HG03571 (cell line): ENCODE measurements around the gene GGT1.
"Not testable (repeated sequence)": the region's sequence is repeated elsewhere in the genome, so short reads cannot be mapped to it uniquely, and the experiment has no call there.

Source experiments
- ATAC-seq: cut with Tn5 transposase; IDR thresholded peaks from one replicate; pipeline ENCODE4 v1.9.1; 2021; ENCODE audit not compliant: unreplicated experiment

Gene GGT1

GRCh38 chr22:24583221-24584165 is 19.5 kb upstream of the GGT1 start:
- ATAC-seq: no peak

- ATAC-seq: no peak
Observed at GRCh38 chr22:24584166-24584790, 18.7 kb upstream of the GGT1 start.

- ATAC-seq: no peak
Observed at GRCh38 chr22:24584871-24585411, 18.1 kb upstream of the GGT1 start.

- ATAC-seq: no peak
Observed at GRCh38 chr22:24585461-24585860, 17.5 kb upstream of the GGT1 start.

- no peak for ATAC-seq
Observed at GRCh38 chr22:24585927-24586546, 17.0 kb upstream of the GGT1 start.

- no peak for ATAC-seq
Observed at GRCh38 chr22:24587251-24587650, 15.7 kb upstream of the GGT1 start.

GRCh38 chr22:24587948-24588347 is 15.0 kb upstream of the GGT1 start:
- no peak for ATAC-seq

GRCh38 chr22:24588381-24588756 is 14.6 kb upstream of the GGT1 start:
- ATAC-seq: no peak

GRCh38 chr22:24588757-24589481 is 14.1 kb upstream of the GGT1 start:
- ATAC-seq: no peak

GRCh38 chr22:24589518-24590030 is 13.4 kb upstream of the GGT1 start:
- ATAC-seq: no peak

GRCh38 chr22:24590596-24591173 is 12.3 kb upstream of the GGT1 start:
- ATAC-seq: no peak

- ATAC-seq: no peak
Observed at GRCh38 chr22:24591286-24591830, 11.6 kb upstream of the GGT1 start.

GRCh38 chr22:24592058-24592850 is 10.7 kb upstream of the GGT1 start:
- ATAC-seq: no peak

GRCh38 chr22:24592851-24593558 is 10.0 kb upstream of the GGT1 start, which contains the start of gene LRRC75B:
Gene LRRC75B, minus strand, starts transcription at chr22:24593073. Its CDS starts 34 bp downstream, at chr22:24593039.
- peak; percentile 66 for ATAC-seq

- not testable (repeated sequence) for ATAC-seq
Observed at GRCh38 chr22:24593559-24593835, 9.5 kb upstream of the GGT1 start.

- no peak for ATAC-seq
Observed at GRCh38 chr22:24593836-24594568, 9.0 kb upstream of the GGT1 start.

- ATAC-seq: no peak
Observed at GRCh38 chr22:24594569-24595120, 8.3 kb upstream of the GGT1 start.

GRCh38 chr22:24595228-24595627 is 7.8 kb upstream of the GGT1 start:
- ATAC-seq: no peak
